ACC112 (cell line): ENCODE results near the gene PER3.
"Not testable (repeated sequence)": the region's sequence is repeated elsewhere in the genome, so short reads cannot be mapped to it uniquely, and the experiment has no call there.

Experiments
- H2AFZ ChIP-seq: fragments of 200-600 bp; sonication (generic); one replicate; pipeline ENCODE4 v1.6.0; 2017; ENCODE audit warnings: antibody characterized with exemption, low read length; ENCODE audit not compliant: unreplicated experiment
- H3K27ac ChIP-seq: fragments of 200-600 bp; sonication (generic); 2 replicates; pipeline ENCODE4 v1.5.1; 2014; ENCODE audit warnings: low read depth, mild to moderate bottlenecking, antibody characterized with exemption, low read length, moderate library complexity
- H3K27me3 ChIP-seq: fragments of 200-600 bp; sonication (generic); 2 replicates; pipeline ENCODE4 v1.6.1; 2014; ENCODE audit warnings: mild to moderate bottlenecking, antibody characterized with exemption, low read length, moderate library complexity, mixed read lengths; ENCODE audit not compliant: insufficient read depth
- H3K36me3 ChIP-seq: fragments of 200-600 bp; sonication (generic); 2 replicates; pipeline ENCODE4 v1.6.1; 2016; ENCODE audit warnings: mild to moderate bottlenecking, antibody characterized with exemption, low read length, moderate library complexity, mixed read lengths; ENCODE audit not compliant: insufficient read depth
- H3K4me1 ChIP-seq: fragments of 200-600 bp; sonication (generic); one replicate; pipeline ENCODE4 v1.6.1; 2016; ENCODE audit warnings: low read length, mixed read lengths; ENCODE audit not compliant: insufficient read depth, unreplicated experiment, control insufficient read depth
- H3K4me3 ChIP-seq: fragments of 200-600 bp; sonication (generic); 2 replicates; pipeline ENCODE4 v1.5.1; 2014; ENCODE audit warnings: mild to moderate bottlenecking, low read depth, low read length
- H3K79me2 ChIP-seq: fragments of 200-600 bp; sonication (generic); one replicate; pipeline ENCODE4 v1.6.0; 2016; ENCODE audit warnings: low read length; ENCODE audit not compliant: control insufficient read depth, unreplicated experiment, insufficient read depth

PER3 gene

GRCh38 chr1:7777591-7777990 is 6.5 kb upstream of the PER3 start:
- Histone ChIP-seq H3K27me3 (no peaks in the 10 kb centered on the region), H3K4me1 (peaks cover 6% of the 10 kb centered on the region), H3K79me2 (peaks cover 31% of the 10 kb centered on the region), H2AFZ (no peak overlapping the region), H3K27ac (no peak overlapping the region), H3K36me3 (peaks cover 40% of the 10 kb centered on the region), H3K4me3 (no peak overlapping the region)

GRCh38 chr1:7778133-7778628 is 5.9 kb upstream of the PER3 start:
- peaks cover 5% of the 10 kb centered on the region for H3K4me1 ChIP-seq
- H3K27ac ChIP-seq = no peak overlapping the region
- H2AFZ ChIP-seq = no peak overlapping the region
- peaks cover 25% of the 10 kb centered on the region for H3K79me2 ChIP-seq
- H3K27me3 ChIP-seq = no peaks in the 10 kb centered on the region
- peaks cover 40% of the 10 kb centered on the region for H3K36me3 ChIP-seq
- H3K4me3 ChIP-seq = no peak overlapping the region

GRCh38 chr1:7780976-7781375 is 3.1 kb upstream of the PER3 start:
- Histone ChIP-seq H2AFZ (no peak overlapping the region), H3K27ac (no peak overlapping the region), H3K36me3 (peaks cover 29% of the 10 kb centered on the region), H3K27me3 (no peaks in the 10 kb centered on the region), H3K4me1 (peaks cover 10% of the 10 kb centered on the region), H3K79me2 (peaks cover 3% of the 10 kb centered on the region), H3K4me3 (no peak overlapping the region)

GRCh38 chr1:7781501-7781900 is 2.6 kb upstream of the PER3 start:
- Histone ChIP-seq H3K4me3 (no peak overlapping the region), H3K36me3 (peaks cover 32% of the 10 kb centered on the region), H3K27me3 (no peaks in the 10 kb centered on the region), H3K4me1 (peaks cover 10% of the 10 kb centered on the region), H3K27ac (no peak overlapping the region), H3K79me2 (no peaks in the 10 kb centered on the region), H2AFZ (no peak overlapping the region)

- Histone ChIP-seq H3K27me3 (no peaks in the 10 kb centered on the region), H3K79me2 (no peaks in the 10 kb centered on the region), H3K27ac (no peak overlapping the region), H3K36me3 (peaks cover 32% of the 10 kb centered on the region), H2AFZ (no peak overlapping the region), H3K4me3 (no peak overlapping the region; the same call in 1 of the 2 replicates), H3K4me1 (peaks cover 10% of the 10 kb centered on the region)
These were observed 2.1 kb upstream of the PER3 start for GRCh38 chr1:7781923-7782495.

- Histone ChIP-seq H3K27ac (no peak overlapping the region), H2AFZ (peak overlapping the region; percentile 21), H3K4me3 (peak overlapping the region; percentile 75), H3K4me1 (peaks cover 10% of the 10 kb centered on the region), H3K36me3 (peaks cover 26% of the 10 kb centered on the region), H3K27me3 (no peaks in the 10 kb centered on the region), H3K79me2 (no peaks in the 10 kb centered on the region)
These were observed 846 bp upstream of the PER3 start for GRCh38 chr1:7783178-7783711.

- Histone ChIP-seq H2AFZ (peak overlapping the region; percentile 57), H3K4me3 (peak overlapping the region; percentile 90), H3K79me2 (no peaks in the 10 kb centered on the region), H3K36me3 (peaks cover 22% of the 10 kb centered on the region), H3K4me1 (peaks cover 10% of the 10 kb centered on the region), H3K27ac (peak overlapping the region; percentile 17; the same call in 1 of the 2 replicates), H3K27me3 (no peaks in the 10 kb centered on the region)
These were observed 491 bp downstream of the PER3 start for GRCh38 chr1:7784492-7785071.

GRCh38 chr1:7785108-7785507 is 1.0 kb downstream of the PER3 start:
- Histone ChIP-seq H3K79me2 (no peaks in the 10 kb centered on the region), H3K4me3 (peak overlapping the region; percentile 90), H3K4me1 (peaks cover 10% of the 10 kb centered on the region), H2AFZ (no peak overlapping the region), H3K27me3 (no peaks in the 10 kb centered on the region), H3K27ac (no peak overlapping the region), H3K36me3 (peaks cover 24% of the 10 kb centered on the region)

- Histone ChIP-seq H3K36me3 (peaks cover 26% of the 10 kb centered on the region), H3K27ac (no peak overlapping the region), H3K4me3 (no peak overlapping the region), H3K27me3 (no peaks in the 10 kb centered on the region), H3K79me2 (no peaks in the 10 kb centered on the region), H3K4me1 (peaks cover 10% of the 10 kb centered on the region), H2AFZ (no peak overlapping the region)
These were observed 2.7 kb downstream of the PER3 start for GRCh38 chr1:7786795-7787194.

- Histone ChIP-seq H3K27me3 (no peaks in the 10 kb centered on the region), H3K4me3 (no peak overlapping the region), H3K27ac (no peak overlapping the region), H2AFZ (no peak overlapping the region), H3K36me3 (peaks cover 26% of the 10 kb centered on the region), H3K4me1 (peaks cover 3% of the 10 kb centered on the region), H3K79me2 (no peaks in the 10 kb centered on the region)
These were observed 5.7 kb downstream of the PER3 start for GRCh38 chr1:7789828-7790227.

GRCh38 chr1:7791027-7791426 is 6.9 kb downstream of the PER3 start:
- H3K27ac ChIP-seq, H2AFZ ChIP-seq, H3K27me3 ChIP-seq, H3K4me1 ChIP-seq, H3K4me3 ChIP-seq, H3K79me2 ChIP-seq: not testable (repeated sequence)
- peaks cover 23% of the 10 kb centered on the region for H3K36me3 ChIP-seq
